ENCODE data around the gene AHCY.
"Not testable (repeated sequence)": the region's sequence is repeated elsewhere in the genome, so short reads cannot be mapped to it uniquely, and the experiment has no call there.

Gene AHCY

DNA sequence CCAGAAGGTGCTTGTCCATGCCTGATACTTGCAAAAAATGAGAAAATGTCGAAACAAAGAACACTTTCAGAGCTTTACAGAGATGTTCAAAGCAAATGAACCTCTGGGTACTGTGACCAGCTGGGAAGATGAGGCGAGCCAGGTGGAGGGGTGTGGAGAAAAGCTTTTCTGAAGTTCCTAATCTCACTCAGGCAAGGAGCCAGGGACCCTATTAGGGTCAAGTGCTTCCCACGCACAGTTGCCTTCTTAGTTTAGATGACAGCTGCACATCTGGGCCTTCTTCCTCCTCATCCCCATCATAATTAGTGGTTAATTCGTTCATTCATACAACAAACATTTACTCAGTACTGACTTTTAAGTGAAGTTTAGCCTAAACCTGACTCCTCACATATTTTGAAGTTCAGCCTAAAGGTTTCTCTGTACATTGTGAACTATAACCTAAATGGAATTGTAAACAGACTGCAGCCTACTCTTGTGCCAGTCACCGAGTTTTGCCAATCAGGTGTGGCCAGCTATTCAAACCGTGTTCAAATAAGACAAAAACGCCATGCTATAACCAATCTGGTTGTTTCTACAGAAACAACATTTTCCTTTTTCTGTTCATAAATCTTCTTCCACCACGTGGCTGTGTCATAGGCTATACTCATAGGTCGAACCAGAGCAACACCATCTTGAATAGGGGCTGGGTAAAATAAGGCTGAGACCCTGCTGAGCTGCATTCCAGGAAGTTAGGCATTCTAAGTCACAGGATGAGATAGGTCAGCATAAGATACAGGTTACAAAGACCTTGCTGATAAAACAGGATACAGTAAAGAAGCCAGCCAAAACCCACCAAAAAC lies 19.3 kb upstream of the AHCY start:
- DNase-seq: no peak

DNA sequence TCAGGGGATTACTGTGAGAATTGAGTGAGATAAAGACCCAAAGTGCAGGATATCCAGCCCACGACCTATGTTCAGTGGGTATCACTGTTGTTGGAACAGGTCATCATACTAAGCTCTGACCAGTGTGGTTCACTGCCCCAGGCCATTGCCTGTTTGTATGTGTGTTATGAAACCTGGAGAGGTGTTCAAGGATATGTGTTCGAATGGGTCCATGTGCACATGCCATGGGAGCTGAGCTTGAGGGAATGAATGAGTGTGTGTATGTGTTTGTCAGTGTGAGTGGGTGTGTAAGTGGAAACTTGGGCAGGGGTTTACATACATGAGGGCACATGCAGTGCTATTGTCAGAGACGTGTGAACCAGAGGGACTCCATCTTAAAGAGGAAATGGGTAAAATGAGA lies 17.7 kb upstream of the AHCY start:
- DNase-seq: no peak

DNA sequence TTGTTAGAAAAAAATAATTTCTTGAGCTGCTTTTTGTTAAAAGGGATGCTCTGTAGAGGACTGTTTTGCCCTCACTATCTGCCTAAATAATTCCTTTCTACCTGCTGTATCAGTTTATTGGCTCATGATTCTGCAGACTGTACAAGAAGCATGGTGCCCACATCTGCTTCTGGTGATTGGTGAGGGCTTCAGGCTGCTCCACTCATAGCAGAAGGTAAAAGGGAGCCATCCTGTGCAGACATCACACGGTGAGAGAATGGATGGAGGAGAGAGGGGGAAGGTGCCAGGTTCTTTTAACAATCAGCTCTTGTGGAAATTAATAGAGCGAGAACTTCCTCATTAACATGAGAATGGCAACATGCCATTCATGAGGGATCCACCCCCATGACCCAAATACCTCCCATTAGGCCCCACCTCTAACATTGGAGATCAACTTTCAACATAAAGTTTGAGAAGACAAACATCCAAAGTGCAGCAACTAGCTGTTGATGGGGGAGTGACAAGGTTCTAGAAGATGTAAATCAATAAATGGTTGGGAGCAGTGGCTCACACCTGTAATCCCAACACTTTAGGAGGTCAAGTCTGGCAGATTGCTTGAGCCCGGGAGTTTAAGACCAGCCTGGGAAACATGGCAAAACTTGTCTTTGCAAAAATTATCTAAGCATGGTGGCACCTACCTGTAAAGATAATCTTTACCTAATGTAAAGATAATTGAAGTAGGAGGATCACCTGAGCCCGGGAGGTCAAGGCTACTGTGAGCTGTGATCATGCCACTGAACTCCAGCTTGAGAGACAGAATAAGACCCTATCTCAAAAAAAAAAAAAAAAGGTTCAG lies 15.7 kb upstream of the AHCY start:
- DNase-seq: no peak

DNA sequence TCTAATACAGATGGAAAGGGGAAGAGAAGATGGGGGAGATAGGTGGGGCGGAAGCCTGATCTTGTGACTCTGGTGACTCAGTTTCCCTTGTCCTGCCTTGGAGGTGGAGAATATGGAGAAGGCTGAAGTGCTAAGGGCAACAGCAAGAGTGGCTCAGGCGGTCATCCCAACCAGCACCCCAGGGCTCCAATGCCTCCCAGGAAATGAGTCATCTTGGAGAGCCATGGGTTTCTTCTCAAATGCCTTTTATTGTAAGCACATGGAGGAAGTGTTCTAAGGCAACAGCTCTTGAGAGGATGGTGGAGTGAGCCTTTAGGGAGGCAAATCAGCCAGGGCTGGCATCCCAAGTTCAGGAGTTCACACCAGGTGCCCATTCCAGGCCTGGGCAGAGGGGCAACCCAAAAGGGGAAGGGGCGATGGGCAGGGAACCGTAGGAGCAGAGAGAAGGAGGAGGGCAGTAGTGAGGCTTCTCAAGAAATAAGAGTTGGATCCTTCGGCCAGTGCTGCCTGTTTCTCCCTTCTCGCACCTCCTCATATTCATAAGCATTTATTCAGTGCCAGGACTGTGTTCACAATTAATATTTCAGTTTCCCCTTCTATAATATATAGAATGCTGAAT lies 13.2 kb upstream of the AHCY start:
- DNase-seq: no peak

DNA sequence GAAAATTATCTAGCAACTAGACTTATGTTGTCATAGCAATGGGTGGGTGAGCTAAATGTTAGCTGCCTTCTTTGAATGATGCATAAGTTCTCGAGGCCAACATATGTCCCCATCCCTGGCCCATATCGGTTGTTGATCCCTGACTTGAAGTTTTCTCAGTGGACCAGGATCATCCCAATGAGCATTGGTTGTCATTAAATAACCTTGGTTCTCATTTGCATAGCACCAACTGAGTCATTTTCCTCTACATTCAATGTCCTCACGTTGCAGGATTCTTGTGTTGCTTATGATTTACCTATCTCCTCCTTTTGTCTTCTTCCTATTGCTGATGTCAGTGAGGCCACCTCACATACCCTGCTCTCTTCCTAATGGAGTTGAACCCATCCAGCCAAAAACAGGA lies 12.1 kb upstream of the AHCY start:
- DNase-seq: no peak

DNA sequence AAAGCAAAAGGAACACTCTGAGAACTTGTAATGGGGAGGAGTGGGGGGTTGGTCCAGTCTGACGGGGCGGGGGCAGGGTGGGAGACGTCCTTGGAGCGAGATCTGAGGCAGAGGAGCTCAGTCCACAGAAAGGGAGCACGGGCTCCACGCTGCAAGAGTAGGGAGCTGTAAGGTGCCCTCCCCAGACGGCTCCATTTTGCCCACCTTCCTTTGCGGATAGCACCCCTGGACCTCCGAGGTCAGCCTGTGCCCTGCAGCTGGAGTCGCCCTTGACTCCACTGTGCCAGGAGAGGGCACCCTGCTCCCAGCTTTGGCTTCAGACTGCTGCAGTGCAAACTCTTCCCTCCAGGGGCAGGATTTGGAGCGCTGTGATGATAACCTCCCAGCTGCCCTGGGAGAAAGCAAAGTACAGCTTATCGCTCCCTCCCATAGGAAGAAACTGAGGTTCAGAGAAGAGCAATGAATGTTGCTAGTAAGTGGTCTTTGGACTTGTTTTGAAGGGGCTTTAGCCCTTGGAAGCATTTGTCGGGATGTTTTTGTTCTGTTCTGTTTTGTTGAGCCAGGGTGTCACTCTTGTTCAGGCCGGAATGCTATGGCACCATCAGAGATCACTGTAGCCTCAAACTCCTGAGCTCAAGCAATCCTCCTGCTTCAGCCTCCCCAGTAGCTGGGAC lies 9.5 kb upstream of the AHCY start:
- DNase-seq: peak; percentile 74

DNA sequence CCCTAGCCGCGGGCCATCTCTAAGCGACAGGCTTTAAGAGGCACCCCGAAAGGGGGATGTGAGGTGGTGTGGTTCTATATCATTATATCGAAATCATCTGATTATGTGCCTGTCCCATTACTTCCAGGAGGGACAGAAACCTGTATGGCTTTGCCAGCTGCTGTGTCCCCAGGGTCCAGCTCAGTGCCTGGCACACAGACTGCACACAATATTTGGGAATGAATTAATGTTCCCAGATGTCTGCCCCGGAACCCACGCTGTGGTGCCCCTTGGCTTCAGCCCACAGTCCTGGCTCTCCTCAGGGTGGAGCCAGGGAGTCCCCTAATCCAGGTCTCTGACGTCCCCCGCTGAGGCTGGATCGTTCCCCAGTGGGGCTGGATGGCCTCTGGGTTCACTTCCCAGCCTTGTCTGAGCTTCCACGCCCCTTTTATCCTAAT lies 8.9 kb upstream of the AHCY start:
- DNase-seq: no peak

DNA sequence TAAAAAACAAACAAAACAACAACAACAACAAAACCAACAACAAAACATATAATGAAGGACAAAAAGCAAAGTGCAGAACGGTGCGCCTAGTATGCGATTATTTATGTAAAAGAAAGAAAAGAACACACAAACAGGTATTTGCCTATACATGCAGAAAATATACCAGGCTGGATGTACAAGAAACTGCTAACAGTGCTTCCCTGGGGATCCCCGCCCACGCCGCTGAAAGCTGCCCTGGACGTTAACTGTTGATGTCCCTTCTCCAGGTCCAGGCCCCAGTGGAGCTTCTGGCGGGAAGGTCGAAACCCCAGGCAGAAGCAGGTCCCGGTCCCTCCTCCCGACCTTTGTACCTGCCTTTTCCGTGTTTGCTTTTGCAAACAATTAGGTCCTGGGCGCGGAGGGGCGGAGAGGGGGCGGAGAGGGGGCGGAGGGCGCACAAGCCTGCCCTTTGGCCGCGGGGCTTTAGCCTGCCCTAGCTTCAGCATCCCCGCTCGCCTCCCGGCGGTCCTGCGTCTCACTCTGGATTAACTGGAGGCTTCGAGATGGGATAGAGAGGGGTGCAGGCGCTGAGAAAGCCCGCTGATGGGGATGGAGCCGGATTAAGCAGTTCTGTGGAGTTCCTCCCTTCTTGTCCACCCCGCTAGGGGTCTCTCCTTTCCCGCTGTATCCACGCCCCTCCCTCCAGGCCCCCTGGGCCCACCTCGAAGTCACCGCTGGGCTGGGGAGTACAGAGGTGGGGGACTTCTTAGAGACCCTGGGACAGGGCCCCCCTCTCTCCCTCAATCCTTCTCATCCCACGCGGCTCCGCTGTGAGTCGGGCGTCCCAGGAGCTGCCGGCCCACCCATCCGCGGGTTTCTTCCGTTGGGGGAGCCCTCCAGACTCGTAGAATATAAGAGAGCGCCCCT lies 8.2 kb upstream of the AHCY start:
- DNase-seq: no peak

DNA sequence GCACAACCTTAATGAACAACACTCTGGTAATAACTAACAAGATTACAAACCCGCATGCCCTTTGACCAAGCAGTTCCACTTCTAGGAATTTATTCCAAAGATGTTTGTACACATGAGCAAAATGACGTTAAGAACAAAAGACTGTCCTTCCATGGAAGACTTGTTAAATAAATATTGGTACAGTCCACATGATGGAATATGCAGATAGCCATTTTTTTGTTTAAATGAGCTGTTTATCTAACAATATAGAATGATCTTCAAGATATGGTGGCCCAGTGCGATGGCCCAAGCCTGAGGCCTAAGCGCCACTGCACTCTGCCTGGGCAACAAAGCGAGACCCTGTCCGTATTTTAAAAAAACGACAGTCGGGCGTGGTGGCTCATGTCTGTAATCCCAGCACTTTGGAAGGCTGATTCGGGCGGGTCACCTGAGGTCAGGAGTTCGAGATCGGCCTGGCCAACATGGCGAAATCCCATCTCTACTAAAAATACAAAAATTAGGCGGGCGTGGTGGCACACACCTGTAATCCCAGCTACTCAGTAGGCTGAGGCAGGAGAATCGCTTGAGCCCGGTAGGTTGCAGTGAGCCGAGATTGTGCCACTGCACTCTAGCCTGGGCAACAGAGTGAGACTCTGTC lies 7.4 kb upstream of the AHCY start:
- no peak for DNase-seq

DNA sequence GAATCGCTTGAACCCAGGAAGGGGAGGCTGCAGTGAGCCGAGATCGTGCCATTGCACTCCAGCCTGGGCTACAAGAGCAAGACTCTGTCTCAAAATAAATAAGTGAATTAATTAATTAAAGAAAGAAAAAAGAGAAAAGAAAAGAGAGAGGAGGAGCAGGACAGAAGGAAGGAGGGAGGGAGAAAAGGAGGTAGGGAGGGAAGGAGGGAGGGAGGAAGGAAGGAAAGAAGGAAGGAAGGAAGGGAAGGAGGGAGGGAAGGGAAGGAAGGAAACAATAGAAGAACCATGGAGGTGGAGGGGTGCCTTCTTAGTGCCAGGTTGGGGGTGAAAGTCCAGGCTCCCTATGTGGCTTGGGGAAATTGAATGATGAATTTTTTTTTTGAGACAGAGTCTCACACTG lies 6.5 kb upstream of the AHCY start:
- DNase-seq: no peak

DNA sequence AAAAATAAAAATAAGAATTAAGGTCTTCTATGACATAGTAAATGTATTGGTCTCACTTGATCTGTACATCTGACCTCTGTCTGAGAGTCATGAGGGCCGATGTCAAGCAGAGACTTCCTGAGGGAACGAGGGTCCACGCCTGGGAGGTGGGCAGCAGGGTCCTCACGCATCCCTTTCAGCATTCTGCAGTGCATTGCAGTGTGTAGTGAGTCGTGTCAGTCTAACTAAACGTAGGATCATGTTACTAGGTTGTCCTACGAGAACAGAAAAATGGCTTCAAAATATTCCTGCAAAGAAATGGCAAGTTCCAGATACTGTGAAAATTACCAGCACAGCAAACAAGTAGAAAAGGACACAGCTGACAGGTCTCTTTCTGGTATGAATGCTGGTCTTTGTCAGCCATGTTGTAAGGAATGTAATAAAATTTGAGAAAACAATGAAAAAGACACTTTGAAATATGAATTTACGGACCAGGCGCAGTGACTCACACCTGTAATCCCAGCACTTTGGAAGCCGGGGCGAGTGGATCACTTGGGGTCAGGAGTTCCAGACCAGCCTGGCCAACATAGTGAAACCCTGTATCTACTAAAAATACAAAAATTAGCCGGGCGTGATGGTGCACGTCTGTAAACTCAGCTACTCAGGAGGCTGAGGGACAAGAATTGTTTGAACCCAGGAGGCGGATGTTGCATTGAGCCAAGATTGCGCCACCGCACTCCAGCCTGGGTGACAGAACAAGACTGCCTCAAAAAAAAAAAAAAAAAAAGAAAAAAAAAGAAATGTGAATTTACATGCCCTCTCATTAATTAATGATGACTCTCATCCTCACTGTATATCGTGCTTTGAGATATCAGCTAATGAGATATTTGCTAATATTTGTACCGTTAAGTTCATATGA lies 2.4 kb upstream of the AHCY start:
- DNase-seq: no peak

DNA sequence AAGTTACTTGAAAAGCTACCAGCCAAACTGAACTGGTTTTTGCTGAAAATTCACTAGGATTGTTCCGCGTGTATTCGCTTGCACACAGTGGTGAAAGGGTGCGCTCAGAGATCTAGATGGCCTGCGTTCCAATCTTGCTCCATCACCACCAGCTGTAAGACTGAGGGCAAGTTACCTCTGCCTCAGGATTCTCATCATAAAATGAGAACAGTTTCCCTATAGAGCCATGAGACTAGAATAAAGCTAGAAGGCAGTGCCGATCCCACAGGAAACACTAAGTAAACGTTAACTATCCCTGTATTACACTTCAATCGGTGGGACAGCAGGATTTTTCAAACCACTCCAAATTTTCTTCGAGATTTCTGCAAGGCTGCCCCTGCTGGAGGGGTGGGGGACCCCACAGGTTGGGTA lies 838 bp downstream of the AHCY start:
- DNase-seq: no peak

DNA sequence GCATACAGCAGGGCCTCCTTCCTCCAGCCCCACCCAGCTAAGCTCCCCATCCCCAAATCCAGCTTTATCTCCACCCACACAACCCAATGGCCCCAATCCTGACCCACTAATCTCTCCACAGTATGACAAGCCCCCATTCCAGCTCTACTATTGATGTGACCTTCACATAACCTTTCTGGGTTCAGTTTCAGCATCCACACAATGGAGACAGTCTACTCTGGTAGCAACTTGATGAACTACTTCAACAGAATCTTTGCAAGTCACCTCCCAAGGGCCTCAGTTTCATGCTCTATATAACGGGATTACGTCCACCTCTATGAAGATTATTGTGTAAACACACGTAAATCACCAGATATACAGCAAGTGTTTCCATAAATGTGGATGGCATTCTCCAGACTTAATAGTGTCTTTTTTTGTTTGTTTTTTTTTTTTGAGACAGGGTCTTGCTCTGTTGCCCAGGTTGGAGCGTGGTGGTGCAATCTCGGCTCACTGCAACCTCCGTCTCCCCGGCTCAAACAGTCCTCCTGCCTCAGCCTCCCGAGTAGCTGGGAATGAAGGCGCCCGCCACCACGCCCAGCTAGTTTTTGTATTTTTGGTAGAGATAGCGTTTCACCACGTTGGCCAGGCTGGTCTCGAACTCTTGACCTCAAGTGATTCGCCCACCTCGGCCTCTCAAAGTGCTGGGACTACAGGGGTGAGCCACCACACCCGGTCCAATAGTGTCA lies 1.4 kb downstream of the AHCY start:
- DNase-seq: no peak

DNA sequence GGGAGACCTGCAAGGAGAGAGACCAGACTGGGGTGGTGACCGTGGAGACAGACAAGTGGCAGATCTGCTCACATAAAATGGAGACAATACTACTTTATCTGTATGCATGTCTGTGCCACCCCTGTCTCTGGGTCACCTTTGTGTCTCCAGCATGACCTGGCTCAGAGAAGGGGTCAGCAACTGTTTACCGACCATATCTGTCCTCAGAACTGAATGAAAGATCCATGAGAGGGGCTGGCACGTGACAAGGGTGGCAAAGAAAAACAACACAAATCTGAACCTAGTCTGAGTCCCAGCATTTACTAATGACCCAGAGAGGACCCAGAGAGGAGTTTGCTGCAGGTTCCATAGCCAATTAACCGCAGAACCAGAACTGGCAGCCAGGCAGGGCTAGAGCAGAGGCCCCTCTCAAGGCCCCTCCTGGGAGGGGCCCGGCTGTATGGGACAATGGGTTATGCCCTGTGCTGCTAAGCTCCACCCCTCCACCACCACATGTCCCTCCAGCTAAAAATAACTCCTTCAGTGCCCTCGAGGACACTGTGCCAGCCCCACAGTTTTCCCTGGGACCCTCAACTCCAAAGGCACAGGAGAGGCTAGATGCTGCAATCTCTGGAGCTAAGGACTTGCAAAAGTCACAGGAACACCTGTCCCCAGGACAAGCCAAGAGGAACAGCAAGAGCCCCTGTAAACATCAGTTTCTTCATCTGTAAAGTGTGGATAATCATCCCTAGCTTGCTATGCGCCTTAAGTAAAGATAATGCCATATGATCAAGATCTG lies 2.2 kb downstream of the AHCY start:
- no peak for DNase-seq

DNA sequence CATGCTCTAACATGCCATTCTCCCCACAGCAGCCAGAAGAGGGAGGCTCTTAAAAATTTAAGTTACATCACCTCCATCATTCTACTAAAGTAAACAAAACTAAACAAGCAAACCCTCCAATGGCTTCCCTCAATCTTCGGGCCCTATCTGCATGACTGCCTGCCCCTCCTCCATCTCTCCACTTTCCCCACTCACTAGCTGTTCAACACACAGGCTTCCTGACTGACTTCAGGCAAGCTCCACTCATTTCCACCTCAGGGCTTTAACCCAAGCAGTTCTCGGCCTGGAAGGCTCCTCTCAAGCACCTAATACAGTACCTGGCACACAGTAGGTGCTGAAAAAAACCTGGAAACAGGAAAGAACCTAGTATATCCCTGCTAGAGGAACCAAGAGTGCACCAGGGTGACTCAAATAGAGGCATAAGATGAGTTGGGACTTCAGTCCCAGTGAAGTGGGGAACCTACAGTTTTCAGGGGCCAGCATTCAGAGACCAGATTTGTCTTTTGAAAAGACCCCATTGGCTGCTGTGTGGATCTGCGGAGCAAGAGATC lies 2.8 kb downstream of the AHCY start:
- DNase-seq: no peak

DNA sequence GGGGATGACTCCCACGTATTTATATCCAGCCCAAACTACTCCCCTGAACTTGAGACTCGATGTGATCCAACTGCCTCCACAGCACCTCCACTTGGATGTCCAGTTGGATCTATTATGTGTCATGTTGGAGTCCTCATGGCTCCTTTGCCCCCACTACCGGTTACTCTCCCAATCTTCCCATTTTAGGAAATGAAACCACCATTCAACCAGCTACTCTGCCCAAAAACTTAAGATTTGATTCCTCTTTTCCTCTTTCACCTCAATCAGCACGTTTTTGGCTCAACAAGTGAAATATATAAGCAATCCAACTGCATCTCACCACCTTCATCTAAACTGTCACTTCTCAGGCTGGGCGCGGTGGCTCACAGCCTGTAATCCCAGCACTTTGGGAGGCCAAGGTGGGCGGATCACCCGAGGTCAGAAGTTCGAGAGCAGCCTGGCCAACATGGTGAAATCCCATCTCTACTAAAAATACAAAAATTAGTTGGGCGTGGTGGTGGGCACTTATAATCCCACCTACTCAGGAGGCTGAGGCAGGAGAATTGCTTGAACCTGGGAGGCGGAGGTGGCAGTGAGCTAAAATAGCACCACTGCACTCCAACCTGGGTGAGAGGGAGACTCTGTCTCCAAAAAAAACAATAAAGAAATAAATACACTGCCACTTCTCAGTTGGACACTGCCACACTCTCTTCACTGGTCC lies 3.4 kb downstream of the AHCY start:
- no peak for DNase-seq

DNA sequence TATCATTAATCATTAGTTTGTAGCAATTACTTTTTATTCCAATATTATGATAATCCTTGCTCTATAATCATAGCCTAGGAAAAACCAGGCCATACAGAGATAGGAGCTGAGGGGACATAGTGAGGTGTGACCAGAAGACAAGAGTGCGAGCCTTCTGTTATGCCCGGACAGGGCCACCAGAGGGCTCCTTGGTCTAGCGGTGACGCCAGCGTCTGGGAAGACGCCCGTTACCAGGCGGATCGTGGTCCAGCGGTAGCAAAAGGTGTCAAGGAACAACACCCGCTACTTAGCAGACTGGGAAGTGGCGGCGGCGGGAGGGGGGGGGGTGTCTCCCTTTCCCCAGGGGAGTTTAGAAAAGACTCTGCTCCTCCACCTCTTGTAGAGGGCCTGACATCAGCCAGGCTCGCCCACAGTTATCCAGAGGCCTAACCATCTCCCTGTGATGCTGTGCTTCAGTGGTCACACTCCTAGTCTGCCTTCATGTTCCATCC lies 4.8 kb downstream of the AHCY start:
- DNase-seq: not testable (repeated sequence)

DNA sequence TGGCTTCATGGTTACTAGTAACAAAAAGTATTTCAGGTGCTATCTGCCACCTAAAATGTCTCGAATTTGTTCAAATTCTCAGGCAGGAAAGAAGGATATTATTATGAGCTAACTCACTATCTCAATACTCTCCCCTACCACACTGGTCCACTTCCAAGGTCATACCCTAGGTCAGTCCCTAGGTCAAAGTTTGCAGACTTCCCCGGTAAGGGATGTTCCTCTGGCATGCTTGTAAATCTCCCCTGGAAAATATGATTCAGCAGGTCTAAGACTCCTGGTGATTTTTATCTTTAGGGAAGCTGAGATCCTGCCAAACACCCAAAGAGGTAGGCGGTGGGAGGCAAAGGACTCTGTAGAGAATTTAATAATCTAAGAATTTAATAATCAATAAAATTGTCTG lies 6.7 kb downstream of the AHCY start:
- DNase-seq: no peak

Measured in GOT3 (cell line).